Suprapubic skin (tissue), 3 donors: ENCODE results near the gene CLPSL2.

ENCODE experiments used
- POLR2A ChIP-seq, 2 donors: fragments of 450-650 bp; IDR thresholded peaks; one replicate each; pipeline ENCODE4 v1.6.1; 2017; ENCODE audit warnings: antibody characterized with exemption in 2 of 2, mild to moderate bottlenecking in 2 of 2, moderate library complexity in 2 of 2
- TF ChIP-seq, protein P1 (sequence below), 2 donors: fragments of 200-600 bp in 1 of 2; fragments of 450-650 bp in 1 of 2; sonication (generic) in 1 of 2; IDR thresholded peaks; one replicate each; pipeline ENCODE4 v1.5.1; 2016 to 2019; ENCODE audit warnings: antibody characterized with exemption in 2 of 2, mild to moderate bottlenecking in 1 of 2, moderate library complexity in 1 of 2

DNA sequence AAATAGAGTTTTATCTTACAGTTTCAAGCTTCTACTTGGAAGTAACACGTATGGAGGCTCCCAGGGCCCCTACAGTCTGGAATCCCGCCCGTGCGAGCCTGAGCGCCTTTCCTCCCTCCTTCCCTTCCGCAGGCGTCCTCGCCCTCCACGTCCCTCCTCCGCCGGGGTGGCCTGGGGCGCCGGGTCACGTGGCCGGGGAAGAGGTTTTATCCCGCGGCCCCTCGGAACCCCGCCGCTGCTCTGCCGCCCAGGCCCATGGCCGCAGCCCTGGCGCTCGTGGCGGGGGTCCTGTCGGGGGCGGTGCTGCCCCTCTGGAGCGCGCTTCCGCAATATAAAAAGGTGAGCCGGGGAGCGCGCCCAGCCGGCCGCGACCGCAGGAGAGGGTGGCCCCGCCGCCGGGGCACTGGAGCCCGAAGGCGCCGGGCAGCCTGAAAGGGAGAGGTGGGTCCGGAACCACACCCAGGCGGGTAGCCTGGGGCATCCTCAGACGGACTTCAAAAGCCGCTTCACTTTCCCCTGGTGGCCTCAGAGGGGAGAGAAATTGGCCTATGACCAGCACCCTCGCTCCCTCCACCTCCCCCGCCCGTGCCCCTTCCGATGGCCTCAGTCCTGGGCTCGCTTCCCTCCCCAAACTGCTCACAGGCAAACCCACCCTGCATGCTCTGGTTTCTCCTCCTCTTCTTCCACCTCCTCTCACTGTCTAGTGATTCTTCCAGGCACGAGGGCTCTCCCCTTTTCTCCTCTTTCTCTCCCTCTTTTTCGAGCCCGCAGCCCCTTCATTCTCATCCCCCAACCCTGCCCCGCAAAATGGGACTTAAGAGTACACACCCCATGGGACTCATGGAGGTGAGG, at the start of gene CLPSL2:
- TF ChIP-seq POLR2A (IDR thresholded peaks at IDR 0.05), result no peak
- TF ChIP-seq, protein P1, sequence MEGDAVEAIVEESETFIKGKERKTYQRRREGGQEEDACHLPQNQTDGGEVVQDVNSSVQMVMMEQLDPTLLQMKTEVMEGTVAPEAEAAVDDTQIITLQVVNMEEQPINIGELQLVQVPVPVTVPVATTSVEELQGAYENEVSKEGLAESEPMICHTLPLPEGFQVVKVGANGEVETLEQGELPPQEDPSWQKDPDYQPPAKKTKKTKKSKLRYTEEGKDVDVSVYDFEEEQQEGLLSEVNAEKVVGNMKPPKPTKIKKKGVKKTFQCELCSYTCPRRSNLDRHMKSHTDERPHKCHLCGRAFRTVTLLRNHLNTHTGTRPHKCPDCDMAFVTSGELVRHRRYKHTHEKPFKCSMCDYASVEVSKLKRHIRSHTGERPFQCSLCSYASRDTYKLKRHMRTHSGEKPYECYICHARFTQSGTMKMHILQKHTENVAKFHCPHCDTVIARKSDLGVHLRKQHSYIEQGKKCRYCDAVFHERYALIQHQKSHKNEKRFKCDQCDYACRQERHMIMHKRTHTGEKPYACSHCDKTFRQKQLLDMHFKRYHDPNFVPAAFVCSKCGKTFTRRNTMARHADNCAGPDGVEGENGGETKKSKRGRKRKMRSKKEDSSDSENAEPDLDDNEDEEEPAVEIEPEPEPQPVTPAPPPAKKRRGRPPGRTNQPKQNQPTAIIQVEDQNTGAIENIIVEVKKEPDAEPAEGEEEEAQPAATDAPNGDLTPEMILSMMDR (IDR thresholded peaks at IDR 0.05), result no peak
